Nephron (organoid): ENCODE measurements around the gene MAMDC4.
"Not testable (repeated sequence)": the region's sequence is repeated elsewhere in the genome, so short reads cannot be mapped to it uniquely, and the experiment has no call there.

ENCODE experiments used
- H3K27ac Mint-ChIP-seq, 3 experiments: 2 replicates each; pipeline ENCODE4 v1.8.0; 2020; ENCODE audit warnings: mixed read lengths in 3 of 3, mild to moderate bottlenecking in 2 of 3, moderate library complexity in 1 of 3
- H3K27me3 Mint-ChIP-seq: 2 replicates; pipeline ENCODE4 v1.8.0; 2021; ENCODE audit warnings: low read depth, mild to moderate bottlenecking, moderate library complexity, mixed read lengths
- H3K36me3 Mint-ChIP-seq: 2 replicates; pipeline ENCODE4 v1.8.0; 2020; ENCODE audit warnings: low read depth, mixed read lengths
- H3K4me1 Mint-ChIP-seq: 2 replicates; pipeline ENCODE4 v1.8.0; 2020; ENCODE audit warnings: mixed read lengths
- H3K4me3 Mint-ChIP-seq, 3 experiments: 2 replicates each; pipeline ENCODE4 v1.8.0; 2020; ENCODE audit warnings: mild to moderate bottlenecking in 3 of 3, mixed read lengths in 3 of 3, moderate library complexity in 2 of 3
- H3K9me3 Mint-ChIP-seq: 2 replicates; pipeline ENCODE4 v1.8.0; 2020; ENCODE audit warnings: mixed read lengths
- TF ChIP-seq, protein P1 (sequence below), 3 experiments: fragments of 200-600 bp; sonication (generic); IDR thresholded peaks; one replicate each; pipeline ENCODE4 v1.5.0; 2021; ENCODE audit warnings: antibody characterized with exemption in 3 of 3; ENCODE audit not compliant: unreplicated experiment in 3 of 3

Gene MAMDC4

DNA sequence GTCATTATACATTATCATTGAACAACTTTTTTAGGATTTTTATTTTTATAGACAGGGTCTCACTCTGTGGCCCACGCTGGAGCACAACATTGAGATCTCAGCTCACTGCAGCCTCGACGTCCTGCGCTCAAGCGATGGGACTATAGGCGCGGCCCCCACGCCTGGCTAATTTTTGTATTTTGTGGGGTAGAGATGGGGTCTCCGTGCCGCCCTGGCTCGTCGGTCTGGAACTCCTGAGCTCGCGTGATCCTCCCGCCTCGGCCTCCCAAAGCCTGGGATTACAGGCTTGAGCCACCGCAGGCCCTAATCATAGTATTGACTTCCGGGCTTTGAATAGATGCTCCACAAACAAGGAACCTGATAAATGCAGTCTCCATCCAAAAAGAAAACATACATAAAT is 15.3 kb downstream of the MAMDC4 start:
- peaks cover 4% of the 10 kb centered on the region for H3K27me3 Mint-ChIP-seq
- no peak overlapping the region for H3K27ac Mint-ChIP-seq
- H3K4me3 Mint-ChIP-seq = peak overlapping the region; percentile 69 to 80 (median 70)
- peaks cover 25% of the 10 kb centered on the region for H3K36me3 Mint-ChIP-seq
- TF ChIP-seq, protein P1, sequence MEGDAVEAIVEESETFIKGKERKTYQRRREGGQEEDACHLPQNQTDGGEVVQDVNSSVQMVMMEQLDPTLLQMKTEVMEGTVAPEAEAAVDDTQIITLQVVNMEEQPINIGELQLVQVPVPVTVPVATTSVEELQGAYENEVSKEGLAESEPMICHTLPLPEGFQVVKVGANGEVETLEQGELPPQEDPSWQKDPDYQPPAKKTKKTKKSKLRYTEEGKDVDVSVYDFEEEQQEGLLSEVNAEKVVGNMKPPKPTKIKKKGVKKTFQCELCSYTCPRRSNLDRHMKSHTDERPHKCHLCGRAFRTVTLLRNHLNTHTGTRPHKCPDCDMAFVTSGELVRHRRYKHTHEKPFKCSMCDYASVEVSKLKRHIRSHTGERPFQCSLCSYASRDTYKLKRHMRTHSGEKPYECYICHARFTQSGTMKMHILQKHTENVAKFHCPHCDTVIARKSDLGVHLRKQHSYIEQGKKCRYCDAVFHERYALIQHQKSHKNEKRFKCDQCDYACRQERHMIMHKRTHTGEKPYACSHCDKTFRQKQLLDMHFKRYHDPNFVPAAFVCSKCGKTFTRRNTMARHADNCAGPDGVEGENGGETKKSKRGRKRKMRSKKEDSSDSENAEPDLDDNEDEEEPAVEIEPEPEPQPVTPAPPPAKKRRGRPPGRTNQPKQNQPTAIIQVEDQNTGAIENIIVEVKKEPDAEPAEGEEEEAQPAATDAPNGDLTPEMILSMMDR (IDR thresholded peaks at IDR 0.05; ENCODE audit: unreplicated experiment in 3 of 3) = no peak
- H3K9me3 Mint-ChIP-seq = peaks cover 23% of the 10 kb centered on the region
- H3K4me1 Mint-ChIP-seq = peaks cover 4% of the 10 kb centered on the region

DNA sequence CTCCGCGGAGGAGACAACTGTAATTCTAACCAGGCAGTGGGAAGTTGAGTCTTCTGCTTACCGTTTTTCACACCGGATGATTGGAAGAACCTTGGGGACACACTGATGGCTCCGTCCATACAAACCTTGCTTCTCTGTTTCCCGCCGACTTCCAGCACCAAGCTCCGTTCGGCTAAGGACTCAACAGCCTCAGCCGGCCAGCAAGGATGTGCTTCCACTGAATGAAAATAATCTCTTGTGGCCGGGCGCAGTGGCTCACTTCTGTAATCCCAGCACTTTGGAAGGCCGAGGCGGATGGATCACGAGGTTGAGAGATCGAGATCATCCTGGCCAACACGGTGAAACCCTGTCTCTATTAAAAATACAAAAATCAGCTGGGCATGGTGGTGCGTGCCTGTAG is 15.8 kb downstream of the MAMDC4 start:
- no peak overlapping the region for H3K27ac Mint-ChIP-seq
- peaks cover 4% of the 10 kb centered on the region for H3K4me1 Mint-ChIP-seq
- peaks cover 25% of the 10 kb centered on the region for H3K9me3 Mint-ChIP-seq
- peaks cover 4% of the 10 kb centered on the region for H3K27me3 Mint-ChIP-seq
- peak overlapping the region; percentile 69 to 80 (median 70) for H3K4me3 Mint-ChIP-seq
- H3K36me3 Mint-ChIP-seq = peaks cover 25% of the 10 kb centered on the region
- TF ChIP-seq, protein P1 (IDR thresholded peaks at IDR 0.05; ENCODE audit: unreplicated experiment in 3 of 3) = no peak

DNA sequence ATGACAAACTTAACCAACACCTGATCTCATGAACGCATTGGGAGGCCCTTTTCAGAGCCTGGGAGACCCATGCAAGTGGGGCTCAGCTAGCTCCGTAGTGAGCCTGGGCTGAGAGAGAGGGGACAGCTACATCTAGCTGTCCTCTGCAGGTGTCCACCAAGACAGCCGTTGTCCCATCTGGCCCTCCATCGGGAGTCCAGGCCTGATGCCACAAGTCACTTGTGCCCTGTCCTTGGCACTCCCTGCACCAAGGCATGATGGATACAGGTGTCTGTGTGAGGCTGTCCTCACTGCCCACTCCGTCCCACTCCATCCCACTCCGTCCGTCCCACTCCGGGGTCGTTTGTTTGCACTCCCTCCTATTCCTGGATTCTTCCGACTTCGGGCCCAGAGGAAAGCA is 16.5 kb downstream of the MAMDC4 start:
- Mint-ChIP-seq H3K4me1 (peaks cover 4% of the 10 kb centered on the region), H3K27ac (peak overlapping the region; percentile 57 to 71 (median 61)), H3K4me3 (peak overlapping the region; percentile 72 to 84 (median 80))

DNA sequence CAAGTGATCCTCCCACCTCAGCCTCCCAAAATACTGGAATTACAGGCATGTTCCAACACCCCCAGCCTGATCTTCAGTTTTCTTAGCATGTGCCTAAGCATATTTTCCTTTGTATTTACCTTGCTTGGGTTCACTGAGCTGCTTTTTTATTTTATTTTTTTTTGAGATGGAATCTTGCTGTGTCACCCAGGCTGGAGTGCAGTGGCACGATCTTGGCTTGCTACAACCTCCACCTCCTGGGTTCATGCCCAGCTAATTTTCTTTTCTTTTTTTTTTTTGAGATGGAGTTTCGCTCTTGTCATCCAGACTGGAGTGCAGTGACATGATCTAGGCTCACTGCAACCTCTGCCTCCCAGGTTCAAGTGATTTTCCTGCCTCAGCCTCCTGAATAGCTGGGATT is 17.5 kb downstream of the MAMDC4 start:
- not testable (repeated sequence) for H3K4me1 Mint-ChIP-seq, H3K27me3 Mint-ChIP-seq, H3K27ac Mint-ChIP-seq
- H3K36me3 Mint-ChIP-seq = peaks cover 21% of the 10 kb centered on the region
- peak overlapping the region in 1 of 3 experiments; percentile 84 for H3K4me3 Mint-ChIP-seq
- peaks cover 25% of the 10 kb centered on the region for H3K9me3 Mint-ChIP-seq

More for the DNA sequence above, 16.5 kb downstream of the MAMDC4 start:
- H3K9me3 Mint-ChIP-seq = peaks cover 25% of the 10 kb centered on the region
- H3K27me3 Mint-ChIP-seq = peaks cover 4% of the 10 kb centered on the region
- TF ChIP-seq, protein P1 (IDR thresholded peaks at IDR 0.05; ENCODE audit: unreplicated experiment in 3 of 3) = no peak
- peaks cover 24% of the 10 kb centered on the region for H3K36me3 Mint-ChIP-seq

DNA sequence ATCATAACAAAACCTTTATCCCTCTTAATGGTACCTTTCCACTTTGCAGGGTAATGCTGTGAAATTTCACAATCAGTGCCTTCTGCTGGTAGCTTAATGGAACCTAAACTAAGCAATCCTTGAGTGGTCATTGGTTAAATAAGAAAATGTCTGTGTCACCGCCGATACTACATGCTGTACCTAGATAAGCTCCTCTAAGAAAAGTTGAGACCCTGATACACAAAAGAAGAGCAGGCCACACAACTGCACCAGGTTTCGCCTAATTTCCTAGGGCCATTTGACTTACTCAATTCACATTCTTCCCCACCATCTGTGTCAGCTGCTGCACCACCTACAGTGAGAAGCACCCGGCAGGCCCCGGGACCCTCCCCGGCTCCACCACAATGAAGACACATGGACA is 23.0 kb downstream of the MAMDC4 start:
- Mint-ChIP-seq H3K27ac (no peak overlapping the region), H3K4me3 (no peak overlapping the region), H3K4me1 (no peaks in the 10 kb centered on the region), H3K9me3 (peaks cover 18% of the 10 kb centered on the region), H3K27me3 (peaks cover 6% of the 10 kb centered on the region), H3K36me3 (peaks cover 4% of the 10 kb centered on the region)
- TF ChIP-seq, protein P1 (IDR thresholded peaks at IDR 0.05; ENCODE audit: unreplicated experiment in 3 of 3) = no peak

DNA sequence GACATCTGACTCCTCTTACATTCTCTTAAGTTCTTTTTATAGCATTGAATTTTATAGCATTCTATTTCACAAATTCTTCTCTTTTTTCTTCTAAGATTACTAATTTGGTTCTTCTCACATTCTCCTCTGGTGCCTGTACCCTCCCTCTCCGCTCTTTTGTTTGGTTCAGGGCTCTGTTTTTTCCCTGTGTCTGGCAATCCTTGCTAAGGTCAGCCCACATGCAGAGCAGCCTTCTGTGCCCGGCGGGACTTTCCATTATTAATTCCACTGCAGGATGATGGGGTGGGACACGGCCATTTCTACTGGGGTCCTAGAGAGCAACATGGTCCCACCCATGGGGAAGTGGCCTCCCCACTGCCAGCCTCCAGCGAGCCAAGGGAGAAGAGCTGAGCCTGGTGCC is 24.3 kb downstream of the MAMDC4 start:
- H3K9me3 Mint-ChIP-seq = peaks cover 14% of the 10 kb centered on the region
- H3K4me1 Mint-ChIP-seq = no peaks in the 10 kb centered on the region
- peaks cover 6% of the 10 kb centered on the region for H3K27me3 Mint-ChIP-seq
- H3K36me3 Mint-ChIP-seq = no peaks in the 10 kb centered on the region
- TF ChIP-seq, protein P1 (IDR thresholded peaks at IDR 0.05; ENCODE audit: unreplicated experiment in 3 of 3) = no peak
- no peak overlapping the region for H3K4me3 Mint-ChIP-seq
- no peak overlapping the region for H3K27ac Mint-ChIP-seq
